SU-DHL-6 (cell line): ENCODE results near the gene GJA3.

Experiments used
- H2AFZ ChIP-seq: fragments of 200-600 bp; sonication (generic); 2 replicates; pipeline ENCODE4 v1.6.1; 2014; ENCODE audit warnings: low read depth, mild to moderate bottlenecking, moderate library complexity, mixed read lengths, antibody characterized with exemption, low read length; ENCODE audit not compliant: severe bottlenecking
- H3F3A ChIP-seq: fragments of 200-600 bp; shearing (Covaris generic); 2 replicates; pipeline ENCODE4 v1.6.0; 2016; ENCODE audit warnings: antibody characterized with exemption, mild to moderate bottlenecking; ENCODE audit not compliant: insufficient read depth
- H3K27ac ChIP-seq: fragments of 200-600 bp; sonication (generic); 2 replicates; pipeline ENCODE4 v1.5.1; 2016; ENCODE audit warnings: low read depth, mild to moderate bottlenecking, low read length, moderate library complexity, mixed read lengths
- H3K27me3 ChIP-seq: fragments of 200-600 bp; sonication (generic), shearing (Covaris generic); 2 replicates; pipeline ENCODE4 v1.6.0; 2014; ENCODE audit warnings: mild to moderate bottlenecking, low read length
- H3K36me3 ChIP-seq: fragments of 200-600 bp; sonication (generic); 2 replicates; pipeline ENCODE4 v1.6.1; 2014; ENCODE audit warnings: mild to moderate bottlenecking, low read length, mixed read lengths
- H3K4me2 ChIP-seq: fragments of 300-600, 200-600 bp; shearing (Covaris generic), sonication (generic); 2 replicates; pipeline ENCODE4 v1.6.0; 2014; ENCODE audit warnings: low read length, low read depth, mild to moderate bottlenecking; ENCODE audit not compliant: poor library complexity, severe bottlenecking
- H3K4me3 ChIP-seq: fragments of 200-600 bp; sonication (generic); 2 replicates; pipeline ENCODE4 v1.5.1; 2014; ENCODE audit warnings: antibody characterized with exemption, low read length, mild to moderate bottlenecking, mixed read lengths; ENCODE audit not compliant: insufficient read depth, poor library complexity, severe bottlenecking
- H3K79me2 ChIP-seq: fragments of 200-600 bp; sonication (generic); 2 replicates; pipeline ENCODE4 v1.6.1; 2014; ENCODE audit warnings: mild to moderate bottlenecking, low read length, moderate library complexity; ENCODE audit not compliant: insufficient read depth
- H3K9ac ChIP-seq: fragments of 200-600 bp; sonication (generic); 2 replicates; pipeline ENCODE4 v1.7.0; 2014; ENCODE audit warnings: mild to moderate bottlenecking, low read length
- H3K9me2 ChIP-seq: fragments of 200-600 bp; sonication (generic); replicated peaks from 2 replicates; pipeline ENCODE4 v1.6.1; 2014; ENCODE audit warnings: low read length; ENCODE audit not compliant: insufficient read depth
- H3K9me3 ChIP-seq: fragments of 200-600 bp; sonication (generic); 2 replicates; pipeline ENCODE4 v1.6.1; 2014; ENCODE audit warnings: low read length, mixed read lengths; ENCODE audit not compliant: insufficient read depth
- H4K20me1 ChIP-seq: fragments of 200-600 bp; sonication (generic); 2 replicates; pipeline ENCODE4 v1.6.1; 2014; ENCODE audit warnings: low read depth, mild to moderate bottlenecking, antibody characterized with exemption, low read length, moderate library complexity, mixed read lengths
- EZH2phosphoT487 ChIP-seq: fragments of 200-600 bp; sonication (generic), shearing (Covaris generic); conservative IDR thresholded peaks from 2 replicates; pipeline ENCODE4 v1.6.1; 2018; ENCODE audit warnings: mild to moderate bottlenecking, antibody characterized with exemption, low read length, moderate library complexity, mixed read lengths
- TF ChIP-seq, protein P1 (sequence below): fragments of 200-600 bp; sonication (generic); IDR thresholded peaks from one replicate; pipeline ENCODE4 v1.5.1; 2017; ENCODE audit warnings: antibody characterized with exemption, mild to moderate bottlenecking, low read length, moderate library complexity; ENCODE audit not compliant: insufficient read depth, poor library complexity, severe bottlenecking

The GJA3 gene

DNA sequence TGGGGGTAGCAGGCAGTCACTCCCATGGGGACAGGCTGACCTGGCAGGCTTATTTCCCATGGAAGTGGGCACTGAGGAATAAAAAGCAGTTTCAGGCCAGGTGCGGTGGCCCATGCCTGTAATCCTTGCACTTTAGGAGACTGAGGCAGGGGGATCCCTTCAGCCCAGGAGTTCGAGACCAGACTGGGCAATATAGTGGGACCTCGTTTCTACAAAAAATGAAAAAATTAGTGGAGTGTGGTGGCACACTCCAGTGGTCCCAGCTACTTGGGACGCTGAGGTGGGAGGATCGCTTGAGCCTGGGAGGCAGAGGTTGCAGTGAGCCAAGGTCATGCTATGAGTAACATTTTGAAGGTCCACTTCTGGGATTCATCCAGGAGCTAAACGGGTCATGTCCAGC, 25.9 kb upstream of the GJA3 start:
- Histone ChIP-seq H3K27me3 (no peaks in the 10 kb centered on the region), H3K4me2 (no peak overlapping the region), H3K4me3 (no peak overlapping the region), H3K27ac (no peak overlapping the region), H3K9me3 (no peaks in the 10 kb centered on the region), H3K36me3 (no peaks in the 10 kb centered on the region), H3K9me2 (no peaks in the 10 kb centered on the region), H3K79me2 (no peaks in the 10 kb centered on the region), H4K20me1 (no peaks in the 10 kb centered on the region), H3K9ac (no peak overlapping the region), H2AFZ (no peak overlapping the region), H3F3A (no peaks in the 10 kb centered on the region)
- TF ChIP-seq, protein P1, sequence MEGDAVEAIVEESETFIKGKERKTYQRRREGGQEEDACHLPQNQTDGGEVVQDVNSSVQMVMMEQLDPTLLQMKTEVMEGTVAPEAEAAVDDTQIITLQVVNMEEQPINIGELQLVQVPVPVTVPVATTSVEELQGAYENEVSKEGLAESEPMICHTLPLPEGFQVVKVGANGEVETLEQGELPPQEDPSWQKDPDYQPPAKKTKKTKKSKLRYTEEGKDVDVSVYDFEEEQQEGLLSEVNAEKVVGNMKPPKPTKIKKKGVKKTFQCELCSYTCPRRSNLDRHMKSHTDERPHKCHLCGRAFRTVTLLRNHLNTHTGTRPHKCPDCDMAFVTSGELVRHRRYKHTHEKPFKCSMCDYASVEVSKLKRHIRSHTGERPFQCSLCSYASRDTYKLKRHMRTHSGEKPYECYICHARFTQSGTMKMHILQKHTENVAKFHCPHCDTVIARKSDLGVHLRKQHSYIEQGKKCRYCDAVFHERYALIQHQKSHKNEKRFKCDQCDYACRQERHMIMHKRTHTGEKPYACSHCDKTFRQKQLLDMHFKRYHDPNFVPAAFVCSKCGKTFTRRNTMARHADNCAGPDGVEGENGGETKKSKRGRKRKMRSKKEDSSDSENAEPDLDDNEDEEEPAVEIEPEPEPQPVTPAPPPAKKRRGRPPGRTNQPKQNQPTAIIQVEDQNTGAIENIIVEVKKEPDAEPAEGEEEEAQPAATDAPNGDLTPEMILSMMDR: no peak
- TF ChIP-seq EZH2phosphoT487: no peak

DNA sequence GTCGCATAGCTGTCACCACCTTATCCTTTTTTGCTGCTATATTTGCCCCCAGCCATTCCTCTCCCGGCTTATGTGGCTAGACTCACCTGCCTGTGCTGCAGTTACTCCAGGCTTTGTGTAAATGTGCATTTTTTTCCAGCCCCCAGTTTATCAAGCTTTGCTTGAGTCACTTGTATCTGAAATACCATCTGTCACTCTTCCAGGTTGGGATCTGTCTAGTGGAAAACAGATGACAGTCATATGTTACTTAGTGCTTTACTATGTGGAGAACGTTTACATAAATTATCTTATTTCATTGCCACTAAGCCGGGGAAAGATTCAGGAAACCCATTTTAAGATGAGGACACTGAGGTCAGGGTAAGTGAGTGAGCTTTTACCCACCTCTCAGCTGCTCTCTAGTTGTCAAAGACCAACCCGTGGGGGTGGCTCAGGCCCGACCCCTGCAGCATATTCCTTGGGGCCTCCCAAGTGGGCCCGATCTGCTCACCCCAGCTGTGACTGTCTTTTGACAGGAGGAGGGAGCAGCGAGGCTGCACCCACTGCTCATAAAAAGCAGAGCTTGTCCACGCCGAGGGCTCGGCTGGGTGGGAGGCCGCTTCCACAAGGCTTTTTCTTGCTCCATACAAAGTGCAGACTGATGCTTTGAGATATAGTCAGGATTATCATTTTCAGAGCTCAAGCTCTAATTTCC, 24.7 kb upstream of the GJA3 start:
- Histone ChIP-seq H3K79me2 (no peaks in the 10 kb centered on the region), H3K9ac (no peak overlapping the region), H3K9me2 (no peaks in the 10 kb centered on the region), H4K20me1 (no peaks in the 10 kb centered on the region), H3K27me3 (no peaks in the 10 kb centered on the region), H3K36me3 (no peaks in the 10 kb centered on the region), H3F3A (no peaks in the 10 kb centered on the region), H3K27ac (no peak overlapping the region), H3K4me2 (no peak overlapping the region), H2AFZ (no peak overlapping the region), H3K9me3 (no peaks in the 10 kb centered on the region), H3K4me3 (no peak overlapping the region)
- TF ChIP-seq, protein P1: no peak
- no peak for TF ChIP-seq EZH2phosphoT487

DNA sequence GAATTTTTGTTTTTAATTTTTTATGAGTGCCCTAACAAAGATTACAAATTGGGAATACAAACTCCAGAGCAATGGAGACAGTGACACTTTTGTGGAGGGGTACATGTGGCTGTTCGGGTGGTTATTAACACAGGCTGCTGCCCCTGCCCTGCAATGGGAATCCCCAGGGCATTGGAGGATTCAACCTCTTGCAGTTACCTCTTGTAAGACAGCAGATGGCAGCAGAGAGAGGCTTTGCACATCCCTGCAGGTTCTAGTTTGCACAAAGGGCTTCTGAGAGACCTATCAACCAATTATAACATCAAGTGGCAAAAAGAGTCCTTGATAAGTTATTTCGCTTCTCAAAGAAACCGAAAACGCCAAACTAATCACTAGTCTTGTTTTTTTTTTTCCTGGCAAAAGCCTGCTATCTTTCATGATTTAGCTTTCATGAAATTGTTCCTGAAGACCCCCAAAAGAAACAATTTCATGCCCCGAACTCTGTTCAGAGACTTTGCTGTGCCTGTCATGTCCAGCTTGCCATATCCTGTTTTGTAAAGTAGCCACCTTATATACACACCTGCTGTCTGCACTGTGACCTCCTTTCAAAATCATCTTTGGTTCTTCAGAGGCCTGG, 21.5 kb upstream of the GJA3 start:
- H3K79me2 ChIP-seq: no peaks in the 10 kb centered on the region

More for the DNA sequence above, 21.5 kb upstream of the GJA3 start:
- Histone ChIP-seq H3K27me3 (no peaks in the 10 kb centered on the region), H3K9me3 (no peaks in the 10 kb centered on the region), H3K36me3 (no peaks in the 10 kb centered on the region), H3K4me2 (no peak overlapping the region), H3F3A (no peaks in the 10 kb centered on the region), H3K9me2 (no peaks in the 10 kb centered on the region), H2AFZ (no peak overlapping the region), H3K27ac (no peak overlapping the region), H3K9ac (no peak overlapping the region), H3K4me3 (no peak overlapping the region), H4K20me1 (no peaks in the 10 kb centered on the region)
- TF ChIP-seq EZH2phosphoT487: no peak
- TF ChIP-seq, protein P1: peak; percentile 51
